Osteocyte (in vitro differentiated cells): ENCODE results near the gene MSTN. TPM values are rescaled to one million over a fixed set of nuclear protein-coding genes. Genes with fewer than 3 reads are reported as not detected.

Experiments used
- DNase-seq: peaks from one replicate; pipeline ENCODE4 v3.0.0; 2021; ENCODE audit warnings: mixed read lengths; ENCODE audit not compliant: unreplicated experiment; ENCODE audit errors: extremely low spot score
- H3K27ac Mint-ChIP-seq: one replicate; pipeline ENCODE4 v1.8.0; 2021; ENCODE audit warnings: mild to moderate bottlenecking, mixed read lengths; ENCODE audit not compliant: unreplicated experiment
- H3K27me3 Mint-ChIP-seq: one replicate; pipeline ENCODE4 v1.8.0; 2021; ENCODE audit warnings: mixed read lengths; ENCODE audit not compliant: unreplicated experiment
- H3K36me3 Mint-ChIP-seq: one replicate; pipeline ENCODE4 v1.8.0; 2021; ENCODE audit warnings: mixed read lengths; ENCODE audit not compliant: unreplicated experiment
- H3K4me1 Mint-ChIP-seq: one replicate; pipeline ENCODE4 v1.8.0; 2021; ENCODE audit warnings: mixed read lengths; ENCODE audit not compliant: unreplicated experiment
- H3K4me3 Mint-ChIP-seq: one replicate; pipeline ENCODE4 v1.8.0; 2021; ENCODE audit warnings: mild to moderate bottlenecking, moderate library complexity, mixed read lengths; ENCODE audit not compliant: unreplicated experiment
- H3K9me3 Mint-ChIP-seq: one replicate; pipeline ENCODE4 v1.8.0; 2021; ENCODE audit warnings: mixed read lengths; ENCODE audit not compliant: unreplicated experiment
- CTCF ChIP-seq: fragments of 200-600 bp; sonication (generic); IDR thresholded peaks from 2 replicates; pipeline ENCODE4 v1.5.0; 2021; ENCODE audit warnings: antibody characterized with exemption, mild to moderate bottlenecking, moderate library complexity
- total RNA-seq: library from RNA; stranded (reverse); gene quantifications from 2 replicates; pipeline ENCODE4 v1.2.1, GENCODE V29; 2021

MSTN gene
- total RNA-seq, 1 donor from 2014 or later, result 0.89 TPM

DNA sequence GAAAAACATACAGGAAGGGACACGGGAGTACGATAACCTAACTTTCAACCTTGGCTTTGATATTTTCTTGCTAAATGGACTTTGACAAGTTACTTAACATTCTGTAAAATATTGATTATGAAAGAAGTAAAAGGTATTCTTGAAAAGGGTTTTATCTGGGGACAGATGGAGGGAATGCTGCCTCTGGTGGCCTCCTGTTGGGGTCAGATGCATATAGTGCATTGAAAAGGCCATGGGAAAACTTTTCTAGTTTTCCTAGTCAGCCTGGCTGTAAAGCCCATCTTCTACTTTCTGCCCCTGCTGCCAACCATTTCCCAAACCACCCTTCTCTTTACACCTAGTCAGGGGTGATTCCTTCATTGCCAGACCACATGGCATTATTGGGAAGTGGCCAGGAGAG, 22.2 kb upstream of the MSTN start:
- H3K27me3 Mint-ChIP-seq, result no peaks in the 10 kb centered on the region
- DNase-seq, result no peak

GRCh38 chr2:190082118-190082517, 19.6 kb upstream of the MSTN start:
- Mint-ChIP-seq H3K4me3 (no peak overlapping the region), H3K9me3 (no peaks in the 10 kb centered on the region), H3K36me3 (no peaks in the 10 kb centered on the region), H3K27me3 (no peaks in the 10 kb centered on the region), H3K27ac (no peak overlapping the region), H3K4me1 (no peaks in the 10 kb centered on the region)
- no peak for DNase-seq
- no peak for TF ChIP-seq CTCF

More for the DNA sequence above, 22.2 kb upstream of the MSTN start:
- H3K36me3 Mint-ChIP-seq, result no peaks in the 10 kb centered on the region
- no peak overlapping the region for H3K4me3 Mint-ChIP-seq
- H3K9me3 Mint-ChIP-seq, result no peaks in the 10 kb centered on the region
- TF ChIP-seq CTCF, result no peak
- H3K4me1 Mint-ChIP-seq, result no peaks in the 10 kb centered on the region
- H3K27ac Mint-ChIP-seq, result no peak overlapping the region

GRCh38 chr2:190080527-190081049, 18.1 kb upstream of the MSTN start:
- DNase-seq, result no peak
- no peak for TF ChIP-seq CTCF
- Mint-ChIP-seq H3K27ac (no peak overlapping the region), H3K9me3 (peaks cover 3% of the 10 kb centered on the region), H3K4me3 (no peak overlapping the region), H3K36me3 (peaks cover 1% of the 10 kb centered on the region), H3K27me3 (no peaks in the 10 kb centered on the region), H3K4me1 (no peaks in the 10 kb centered on the region)

DNA sequence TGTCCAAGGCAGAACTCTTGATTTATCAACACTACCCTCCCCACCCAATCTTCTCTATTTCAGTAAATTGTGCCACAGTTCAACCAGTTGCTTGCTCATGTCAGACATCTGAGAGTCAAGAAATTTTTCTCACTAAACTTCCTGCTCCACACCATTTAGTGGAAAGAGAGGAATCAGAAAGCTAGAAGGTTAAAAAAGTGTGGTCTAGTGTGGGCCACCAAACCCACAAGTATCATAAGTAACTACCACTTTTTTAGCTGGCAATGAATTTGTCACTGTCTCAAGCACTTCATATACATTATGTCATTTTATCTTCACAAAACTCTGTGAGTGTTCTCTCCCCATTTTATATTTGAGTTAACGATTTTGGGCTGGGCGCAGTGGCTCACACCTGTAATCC, 16.6 kb upstream of the MSTN start:
- DNase-seq, result no peak
- no peak overlapping the region for H3K4me3 Mint-ChIP-seq
- no peak for TF ChIP-seq CTCF
- peaks cover 8% of the 10 kb centered on the region for H3K9me3 Mint-ChIP-seq
- H3K4me1 Mint-ChIP-seq, result no peaks in the 10 kb centered on the region
- H3K27me3 Mint-ChIP-seq, result no peaks in the 10 kb centered on the region
- no peak overlapping the region for H3K27ac Mint-ChIP-seq
- H3K36me3 Mint-ChIP-seq, result peaks cover 5% of the 10 kb centered on the region

DNA sequence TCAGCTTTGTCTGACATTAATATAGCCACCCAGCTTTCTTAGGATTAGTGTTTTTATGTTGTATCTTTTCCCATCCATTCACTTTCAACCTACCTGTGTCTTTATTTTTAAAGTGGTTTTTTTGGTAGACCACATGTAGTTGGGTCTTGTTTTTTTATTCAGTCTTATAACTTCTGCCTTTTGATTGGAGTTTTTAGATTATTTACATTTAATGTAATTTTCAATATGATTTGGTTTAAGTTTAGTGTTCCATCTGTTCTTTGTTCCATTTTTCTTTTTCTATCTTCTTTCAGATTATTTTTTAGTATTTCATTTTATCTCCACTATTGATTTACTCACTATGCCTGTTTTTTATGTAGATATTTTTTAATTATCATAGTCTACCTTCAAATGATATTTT, 13.1 kb upstream of the MSTN start:
- no peak overlapping the region for H3K27ac Mint-ChIP-seq
- TF ChIP-seq CTCF, result no peak
- peaks cover 5% of the 10 kb centered on the region for H3K36me3 Mint-ChIP-seq
- H3K4me1 Mint-ChIP-seq, result no peaks in the 10 kb centered on the region
- H3K9me3 Mint-ChIP-seq, result peaks cover 8% of the 10 kb centered on the region
- H3K27me3 Mint-ChIP-seq, result no peaks in the 10 kb centered on the region
- H3K4me3 Mint-ChIP-seq, result no peak overlapping the region
- no peak for DNase-seq
